GM18951 (cell line): ENCODE measurements around the gene TMEM63A.

Source experiments
- POLR2A ChIP-seq: IDR thresholded peaks from 4 replicates; pipeline ENCODE4 v1.6.1; 2011; ENCODE audit warnings: mild to moderate bottlenecking; ENCODE audit not compliant: insufficient read length, insufficient read depth; ENCODE audit errors: extremely low read depth
- in situ Hi-C: fragments of 300-500 bp; cut with MboI; formaldehyde crosslinking; loops from one replicate; pipeline ENCODE4 v1.12.0; 2022; ENCODE audit warnings: low sequenced_read_pairs, mixed read lengths, inconsistent platforms; ENCODE audit not compliant: unreplicated experiment

Gene TMEM63A

DNA sequence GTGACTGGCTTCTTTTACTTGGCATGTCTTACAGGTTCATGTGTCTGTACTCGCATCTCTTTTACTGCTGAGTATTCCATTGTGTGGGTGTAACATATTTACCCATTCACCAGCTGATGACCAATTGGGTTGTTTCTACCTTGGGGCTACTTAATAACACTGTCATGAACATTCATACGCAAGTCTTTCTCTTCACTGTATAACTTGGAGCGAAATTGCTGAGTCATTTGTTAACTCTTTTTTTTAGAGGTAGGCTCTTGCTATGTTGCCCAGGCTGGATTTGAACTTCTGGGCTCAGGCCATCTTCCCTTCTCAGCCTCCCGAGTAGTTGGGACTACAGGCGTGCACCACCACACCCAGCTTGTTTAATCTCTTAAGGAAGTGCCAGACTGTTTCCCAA lies 35.4 kb upstream of the TMEM63A start:
- in situ Hi-C loops, result no loop called here
- no peak for TF ChIP-seq POLR2A

DNA sequence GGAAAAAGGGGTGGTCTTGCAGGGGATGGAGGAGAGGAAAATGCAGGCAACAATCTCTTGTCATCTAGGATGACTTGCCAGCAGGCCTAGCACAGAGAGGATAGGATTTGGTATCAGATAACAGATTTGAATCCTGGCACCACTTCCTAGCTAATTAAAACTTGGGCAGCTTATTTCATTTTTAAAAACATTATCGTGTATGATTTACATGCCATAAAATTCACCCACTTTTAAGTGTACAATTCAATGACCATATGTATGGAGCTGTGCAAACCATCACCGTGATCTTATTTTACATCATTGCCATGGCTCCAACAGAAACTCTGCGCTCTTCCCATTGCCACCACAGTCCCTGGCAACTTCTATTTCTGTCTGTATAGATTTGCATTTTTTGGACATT lies 34.9 kb upstream of the TMEM63A start:
- no peak for TF ChIP-seq POLR2A
- in situ Hi-C loops, result no loop called here

DNA sequence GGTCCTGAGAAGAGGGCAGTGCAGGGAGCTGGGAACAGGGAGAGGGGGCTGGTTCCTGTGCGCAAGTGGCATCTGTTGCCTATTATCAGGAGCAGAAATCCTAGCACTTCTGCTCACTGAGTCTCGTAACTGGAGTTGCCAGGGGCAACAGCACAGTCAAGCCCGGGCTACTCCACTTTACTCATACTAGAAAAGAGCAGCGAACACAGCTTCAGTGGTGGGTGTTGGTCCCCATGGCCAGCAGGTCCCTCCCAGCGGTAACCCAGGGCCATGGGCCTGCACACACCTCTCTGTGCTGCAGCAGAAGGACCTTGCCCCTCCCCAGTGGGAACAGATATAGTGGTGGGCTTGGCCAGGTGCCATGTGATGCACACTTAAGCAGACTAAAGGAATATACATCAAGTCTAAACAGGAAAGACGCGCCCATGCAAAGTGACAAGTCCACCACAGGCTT lies 33.4 kb upstream of the TMEM63A start:
- no peak for TF ChIP-seq POLR2A
- in situ Hi-C loops, result no loop called here

DNA sequence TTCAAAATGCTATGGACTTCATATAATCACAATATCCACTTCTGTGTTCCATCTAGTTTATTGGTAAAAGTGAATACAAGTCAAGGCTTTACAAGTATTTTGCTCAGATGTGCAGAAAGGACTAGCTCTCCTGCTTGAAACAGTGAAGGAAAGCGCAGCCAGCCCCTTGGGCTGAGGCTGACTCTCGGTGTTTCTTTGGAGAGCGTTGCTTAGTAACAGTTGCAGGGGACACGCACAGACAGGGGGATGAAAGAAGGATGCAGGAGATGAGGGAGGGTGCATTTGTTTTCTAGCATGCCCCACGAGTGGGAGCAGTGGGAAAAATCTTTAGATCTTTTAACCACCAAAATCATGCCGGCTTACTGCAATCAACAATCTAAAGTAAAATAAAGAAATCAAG lies 32.8 kb upstream of the TMEM63A start:
- TF ChIP-seq POLR2A, result no peak
- in situ Hi-C loops, result no loop called here

DNA sequence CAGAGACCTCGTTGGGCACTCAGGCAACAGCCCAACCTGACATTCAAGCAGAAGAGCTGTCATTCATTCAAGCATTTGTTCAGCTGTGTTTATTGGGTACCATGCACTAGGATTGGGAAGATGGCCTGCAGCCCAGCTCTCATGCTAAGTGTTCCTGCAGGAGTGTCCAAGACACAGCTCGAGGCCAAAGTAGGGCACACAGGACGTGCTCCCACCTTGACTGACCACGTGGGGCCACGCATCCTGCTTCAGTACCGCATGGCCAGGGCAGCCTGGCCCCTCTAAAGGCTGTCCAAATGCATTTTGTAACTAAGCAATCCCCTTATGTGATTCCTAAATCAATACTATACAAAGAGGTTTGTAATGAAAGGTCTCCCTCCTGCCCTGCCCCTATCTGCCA lies 32.2 kb upstream of the TMEM63A start:
- no peak for TF ChIP-seq POLR2A
- in situ Hi-C loops, result no loop called here

DNA sequence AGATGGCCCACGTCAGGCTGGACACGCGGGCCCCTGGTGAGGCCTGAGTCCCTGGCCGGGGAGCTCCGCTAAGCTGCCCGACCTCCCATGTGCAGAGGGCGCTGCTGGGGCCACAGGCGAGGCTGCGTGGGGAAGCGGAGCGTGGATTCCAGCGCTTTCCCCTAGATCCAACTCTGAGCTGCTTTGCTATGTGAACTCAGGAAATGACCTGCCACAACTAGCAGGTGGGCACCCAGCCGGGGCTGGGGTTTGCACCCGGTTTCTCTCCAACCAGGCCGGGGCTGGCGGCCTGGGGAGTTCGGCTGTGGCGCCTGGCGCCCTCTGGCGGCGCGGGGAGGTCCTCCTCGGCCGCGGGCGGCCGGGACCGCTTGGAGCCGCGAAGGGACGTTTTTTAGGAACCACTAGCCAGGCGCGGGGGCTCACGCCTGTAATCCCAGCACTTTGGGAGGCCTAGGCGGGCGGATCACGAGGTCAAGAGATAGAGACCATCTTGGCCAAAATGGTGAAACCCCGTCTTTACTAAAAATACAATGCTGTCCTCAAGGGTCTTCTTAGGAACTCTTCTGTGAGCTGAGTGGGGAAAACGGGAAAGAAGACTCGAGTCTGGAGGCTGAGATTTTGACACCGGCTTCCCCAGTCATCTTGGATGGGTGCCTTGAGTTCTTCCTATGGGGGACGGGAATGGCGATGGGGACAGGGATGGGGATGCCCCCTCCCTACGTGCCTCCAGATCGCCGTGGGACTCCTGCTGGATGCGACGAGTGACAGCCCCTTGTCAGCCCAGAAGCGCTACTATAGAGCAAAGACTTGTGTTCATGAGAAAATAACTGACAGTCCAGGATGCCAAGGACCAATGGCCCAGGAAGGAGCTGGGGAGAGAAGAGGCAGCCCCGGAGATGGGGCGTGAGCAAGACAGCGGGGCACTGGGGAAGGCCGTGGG lies 29.3 kb upstream of the TMEM63A start:
- in situ Hi-C loops, result no loop called here
- TF ChIP-seq POLR2A, result no peak

DNA sequence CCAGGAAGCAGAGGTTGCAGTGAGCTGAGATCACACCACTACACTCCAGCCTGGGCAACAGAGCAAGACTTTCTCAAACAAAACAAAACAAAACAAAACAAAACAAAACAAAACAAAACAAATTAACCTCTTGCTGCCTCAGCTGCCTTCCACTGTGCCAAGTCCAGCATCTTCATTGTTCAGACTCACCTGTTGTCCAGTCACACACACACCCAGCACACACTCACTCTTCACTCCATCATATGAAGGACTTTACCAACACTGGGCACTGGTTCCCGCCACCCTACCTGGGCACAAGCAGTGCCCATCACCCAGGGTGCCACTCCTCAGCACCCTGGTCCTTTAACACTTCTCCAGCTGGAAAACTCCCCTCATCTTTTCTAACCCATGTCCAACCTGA lies 27.3 kb upstream of the TMEM63A start:
- in situ Hi-C loops, result no loop called here
- no peak for TF ChIP-seq POLR2A

DNA sequence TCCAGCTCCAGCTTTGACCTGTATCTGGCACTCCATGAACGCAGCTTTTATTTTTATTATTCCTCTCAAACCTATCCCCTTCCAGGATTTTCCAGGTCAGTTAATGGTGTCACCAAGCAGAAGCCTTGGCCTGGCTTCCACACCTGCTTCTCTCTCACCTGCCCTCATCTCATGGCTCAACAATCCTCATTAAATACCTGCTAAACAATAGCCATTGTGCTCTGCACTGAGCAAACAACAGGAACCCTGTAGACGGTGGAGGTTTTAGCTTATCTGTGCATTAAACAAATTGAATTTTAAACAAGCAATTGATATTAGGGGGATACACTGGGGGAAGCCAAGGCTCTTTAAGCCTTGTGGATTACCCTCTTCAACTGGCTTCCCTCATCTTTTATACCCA lies 26.6 kb upstream of the TMEM63A start:
- in situ Hi-C loops, result no loop called here
- TF ChIP-seq POLR2A, result no peak

DNA sequence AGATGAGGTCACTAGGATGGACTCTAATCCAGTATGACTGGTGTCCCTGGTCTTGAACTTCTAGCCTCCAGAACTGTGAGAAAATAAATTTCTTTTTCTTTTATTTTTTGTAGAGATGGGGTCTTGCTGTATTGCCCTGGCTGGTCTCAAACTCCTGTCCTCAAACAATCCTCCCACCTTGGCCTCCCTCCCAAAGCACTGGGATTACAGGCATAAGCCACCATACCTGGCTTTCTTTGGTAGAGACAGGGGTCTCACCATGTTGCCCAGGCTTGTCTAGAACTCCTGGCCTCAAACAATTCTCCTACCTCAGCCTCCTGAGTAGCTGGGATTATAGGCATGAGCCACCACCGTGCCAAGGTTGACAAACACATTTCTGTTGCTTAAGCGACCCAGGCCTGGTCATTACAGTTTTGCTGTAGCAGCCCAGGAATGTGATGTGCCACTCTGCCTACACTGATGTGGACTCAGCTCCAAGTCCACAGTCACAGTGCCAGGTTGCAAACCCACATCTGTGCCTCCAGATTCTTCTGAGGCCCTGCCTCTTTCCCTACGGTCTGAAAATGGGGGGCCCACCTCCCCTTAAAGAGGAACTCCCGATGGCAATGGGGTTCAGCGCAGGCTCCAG lies 25.9 kb upstream of the TMEM63A start:
- in situ Hi-C loops, result no loop called here
- TF ChIP-seq POLR2A, result no peak

DNA sequence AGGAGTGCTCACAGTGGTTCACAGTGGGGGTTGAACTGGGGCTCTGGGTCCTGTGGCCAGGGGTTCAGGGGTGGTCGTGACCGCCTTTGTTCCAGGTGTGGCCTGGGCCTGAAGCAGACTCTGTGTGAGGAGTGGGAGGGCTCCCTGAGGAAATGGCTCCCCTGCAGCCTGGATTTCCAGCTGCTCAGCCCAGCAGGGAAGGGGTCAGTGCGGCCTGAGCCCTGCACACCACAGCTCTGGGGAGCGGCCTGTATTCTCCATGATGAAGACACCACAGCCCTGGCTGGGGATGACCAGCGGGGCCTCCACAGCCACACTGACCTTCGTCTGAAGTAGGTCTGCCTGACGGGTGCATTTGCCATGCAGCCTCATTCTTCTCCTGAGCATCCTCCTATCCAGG lies 25.2 kb upstream of the TMEM63A start:
- in situ Hi-C loops, result no loop called here
- no peak for TF ChIP-seq POLR2A

DNA sequence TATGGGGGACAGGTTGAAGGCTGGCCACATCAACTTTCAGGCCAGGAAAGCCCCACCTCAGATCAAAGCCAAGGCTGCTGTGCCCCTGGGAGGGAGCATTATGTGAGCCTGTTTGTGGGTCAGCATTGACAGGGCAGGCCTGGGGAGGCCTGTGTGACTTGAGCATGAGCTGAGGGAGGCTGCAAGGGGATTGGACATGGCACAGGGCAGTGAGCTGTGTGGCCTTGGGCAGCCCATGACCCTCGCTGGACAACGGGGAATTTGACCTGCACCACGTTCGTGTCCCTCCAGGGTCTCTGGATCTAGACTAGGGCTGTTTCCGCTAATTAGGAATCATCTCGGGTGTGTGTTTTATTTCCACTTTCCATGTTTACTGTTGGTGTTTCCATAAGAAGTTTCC lies 24.3 kb upstream of the TMEM63A start:
- no peak for TF ChIP-seq POLR2A
- in situ Hi-C loops, result no loop called here

DNA sequence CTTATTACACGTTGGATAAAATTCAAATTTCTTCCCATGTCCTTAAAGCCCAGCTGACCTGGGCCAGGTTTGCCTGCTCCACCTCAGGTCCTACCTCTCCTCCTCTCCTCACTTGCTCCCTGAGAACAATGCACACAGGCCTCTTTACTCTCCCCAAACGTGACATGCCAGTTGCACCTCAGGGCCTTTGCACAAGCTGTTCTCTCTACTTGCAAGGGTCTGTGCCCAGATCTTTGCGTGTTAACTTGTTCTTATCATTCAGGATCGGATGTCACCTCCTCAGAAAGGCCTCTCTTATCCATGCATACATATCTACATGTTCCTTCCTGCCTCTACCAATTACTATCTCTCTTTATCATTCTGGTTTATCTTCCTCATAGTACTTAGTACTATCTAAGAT lies 21.4 kb upstream of the TMEM63A start:
- no peak for TF ChIP-seq POLR2A
- in situ Hi-C loops, result no loop called here

DNA sequence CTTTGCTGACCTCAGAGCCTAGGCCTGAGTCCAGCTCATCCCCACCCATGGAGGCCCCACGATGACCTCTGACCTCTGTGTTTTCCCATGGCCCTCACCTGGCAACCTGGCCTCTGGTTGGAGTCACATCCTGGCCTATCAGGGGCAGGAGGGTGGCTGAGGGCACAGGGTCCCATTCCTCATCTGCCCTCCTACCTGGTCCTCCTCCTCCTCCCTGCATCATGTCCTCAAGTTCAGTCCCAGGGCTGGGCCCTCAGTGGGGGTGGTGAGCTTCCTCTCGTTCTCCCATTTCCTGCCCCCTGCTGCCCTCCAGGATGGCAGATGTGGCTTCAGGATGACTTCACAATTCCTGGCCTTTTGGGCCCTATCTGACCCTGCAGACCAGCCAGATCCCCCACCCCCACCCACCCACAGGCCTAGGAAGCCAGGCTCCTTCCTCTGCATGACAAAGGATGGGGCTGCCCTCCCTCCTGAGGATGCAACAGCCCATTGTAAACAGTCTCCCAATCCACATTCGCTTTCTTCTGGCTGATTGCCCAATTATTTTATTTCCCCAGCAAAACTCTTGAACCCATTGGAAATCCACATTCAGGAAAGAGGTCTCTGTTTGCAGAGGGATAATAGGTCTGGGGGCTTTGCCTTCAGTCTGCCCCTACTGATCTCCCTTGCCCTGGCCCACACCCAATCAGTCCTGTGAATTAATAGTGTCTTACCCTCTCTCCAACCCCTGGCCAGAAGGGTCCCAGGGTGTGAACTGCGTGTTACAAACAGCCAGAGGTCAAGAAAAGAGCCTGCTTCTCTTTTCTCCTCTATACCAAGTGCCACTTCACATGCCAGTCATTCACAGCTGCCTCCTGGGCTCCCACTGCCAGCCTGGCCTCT lies 17.1 kb upstream of the TMEM63A start:
- no peak for TF ChIP-seq POLR2A

More for the DNA sequence above, 17.1 kb upstream of the TMEM63A start:
- in situ Hi-C loops, result no loop called here
